ENCODE measurements around the gene TM4SF20.

DNA sequence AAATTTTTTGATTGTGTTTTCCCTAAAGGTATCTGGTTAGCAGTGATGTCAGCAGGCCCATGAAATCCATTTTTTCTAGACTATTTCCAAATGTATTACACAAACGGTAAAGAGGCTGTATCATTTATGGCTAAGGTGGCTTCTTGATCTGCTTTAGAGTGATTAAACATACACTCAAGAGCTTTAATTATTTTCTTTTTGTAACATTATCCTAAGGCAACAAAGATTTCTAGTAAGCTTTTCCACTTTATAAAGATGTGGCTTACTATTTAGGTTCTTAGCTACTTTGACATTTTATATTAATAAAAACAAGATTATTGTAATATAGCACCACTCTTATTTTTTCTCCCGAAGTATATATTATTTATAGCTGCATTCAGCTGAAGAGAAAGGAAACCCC lies 37.6 kb downstream of the TM4SF20 start:
- TF ChIP-seq CTCF (IDR thresholded peaks at IDR 0.05), result no peak
- TF ChIP-seq MLX (CRISPR knock-in tag; IDR thresholded peaks at IDR 0.05), result no peak
- TF ChIP-seq TCF7 (CRISPR knock-in tag; IDR thresholded peaks at IDR 0.05; ENCODE audit: low read depth), result no peak

Measured in WTC11 (cell line).